Hematopoietic multipotent progenitor cell treated with erythropoietin and hydrocortisone succinate and interleukin-3 and kit ligand, for 6 days (in vitro differentiated cells): ENCODE measurements around the gene SCT.
A peak's percentile ranks its signal among the peaks of the same experiment; 100 is the strongest.

Source experiments
- DNase-seq: peaks from one replicate; pipeline ENCODE4 v3.0.0-alpha.2; 2015

The SCT gene

DNA sequence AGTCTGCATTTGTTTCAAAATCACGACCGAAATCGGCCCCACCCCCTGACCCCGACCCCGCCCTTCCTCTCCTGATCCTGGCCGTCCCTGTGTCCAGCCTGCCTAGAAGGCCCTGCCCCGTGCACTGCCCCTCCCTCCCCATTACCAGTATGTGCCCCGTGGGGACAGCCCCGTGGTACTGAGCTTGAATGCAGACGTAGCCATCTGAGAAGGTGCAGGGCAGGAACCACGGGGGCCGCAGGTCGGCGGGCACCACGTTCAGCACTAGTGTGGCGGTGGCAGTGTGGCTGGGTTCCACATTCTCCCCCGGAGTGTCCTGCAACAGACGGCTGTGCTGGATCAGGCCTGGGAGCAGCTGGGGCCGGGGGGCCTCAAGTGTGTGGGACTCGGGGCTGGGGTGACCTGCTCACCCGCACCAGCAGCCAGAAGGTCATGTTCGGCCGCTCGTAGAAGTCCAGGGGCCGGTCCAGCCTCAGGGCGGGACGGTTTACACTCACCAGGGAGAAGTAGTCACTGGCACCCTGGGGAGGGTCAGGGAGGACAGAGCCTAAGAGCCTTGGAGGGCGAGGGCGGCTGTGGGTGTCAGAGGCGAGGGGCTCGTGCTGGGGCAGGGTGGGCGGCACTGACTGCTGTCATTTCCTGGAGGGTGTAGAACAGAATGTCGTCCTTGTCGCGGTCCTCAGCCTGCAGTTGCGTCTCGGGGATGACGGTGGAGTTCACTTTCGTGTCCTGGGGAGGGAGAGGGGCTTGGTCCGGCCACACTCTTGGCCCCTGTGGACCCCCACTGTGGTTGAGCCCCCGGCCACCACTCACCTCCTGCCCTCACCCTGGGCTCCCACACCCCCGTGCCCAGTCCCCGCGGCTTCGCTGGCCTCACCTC, 5.8 kb downstream of the SCT start:
- DNase-seq = no peak

DNA sequence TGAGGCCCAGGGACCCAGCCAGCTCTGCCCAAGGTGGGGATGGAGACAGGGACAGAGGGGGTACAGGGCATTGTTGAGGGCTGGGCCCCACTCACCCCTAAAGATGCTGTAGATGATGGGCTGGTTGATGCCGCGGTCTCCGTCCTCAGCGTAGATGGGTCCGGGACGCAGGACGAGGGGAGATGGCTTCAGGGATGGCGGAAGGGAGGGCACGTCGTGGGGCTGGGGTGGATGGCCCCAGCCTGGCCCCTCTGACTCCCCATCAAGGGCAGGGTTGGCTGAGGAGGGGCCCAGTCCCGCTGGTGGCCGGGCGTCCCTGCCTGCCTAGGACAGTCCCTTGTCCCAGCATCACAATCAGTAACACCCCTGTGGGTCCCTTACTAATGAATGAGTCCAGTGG, 6.8 kb downstream of the SCT start:
- DNase-seq = no peak

DNA sequence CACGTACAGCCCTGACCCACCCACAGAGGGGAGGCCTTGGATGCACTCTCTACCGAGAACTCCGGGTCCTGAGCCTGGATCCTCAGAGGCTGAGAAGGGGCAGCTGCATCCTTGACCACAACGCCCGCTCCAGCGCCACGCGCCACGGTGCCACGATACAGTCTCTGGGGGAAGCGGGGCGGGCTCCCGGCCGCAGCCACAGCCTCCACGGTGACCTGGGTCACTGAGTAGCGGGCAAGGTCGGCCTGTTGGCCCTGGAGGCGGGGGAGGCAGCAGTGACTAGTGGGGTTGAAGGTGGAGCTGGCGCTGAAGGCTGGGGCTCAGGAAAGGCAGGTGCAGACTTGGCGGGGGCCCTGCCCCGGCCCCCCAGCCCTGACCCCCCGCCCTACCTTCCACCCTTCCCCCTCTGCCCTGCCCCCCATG, 7.3 kb downstream of the SCT start:
- no peak for DNase-seq

DNA sequence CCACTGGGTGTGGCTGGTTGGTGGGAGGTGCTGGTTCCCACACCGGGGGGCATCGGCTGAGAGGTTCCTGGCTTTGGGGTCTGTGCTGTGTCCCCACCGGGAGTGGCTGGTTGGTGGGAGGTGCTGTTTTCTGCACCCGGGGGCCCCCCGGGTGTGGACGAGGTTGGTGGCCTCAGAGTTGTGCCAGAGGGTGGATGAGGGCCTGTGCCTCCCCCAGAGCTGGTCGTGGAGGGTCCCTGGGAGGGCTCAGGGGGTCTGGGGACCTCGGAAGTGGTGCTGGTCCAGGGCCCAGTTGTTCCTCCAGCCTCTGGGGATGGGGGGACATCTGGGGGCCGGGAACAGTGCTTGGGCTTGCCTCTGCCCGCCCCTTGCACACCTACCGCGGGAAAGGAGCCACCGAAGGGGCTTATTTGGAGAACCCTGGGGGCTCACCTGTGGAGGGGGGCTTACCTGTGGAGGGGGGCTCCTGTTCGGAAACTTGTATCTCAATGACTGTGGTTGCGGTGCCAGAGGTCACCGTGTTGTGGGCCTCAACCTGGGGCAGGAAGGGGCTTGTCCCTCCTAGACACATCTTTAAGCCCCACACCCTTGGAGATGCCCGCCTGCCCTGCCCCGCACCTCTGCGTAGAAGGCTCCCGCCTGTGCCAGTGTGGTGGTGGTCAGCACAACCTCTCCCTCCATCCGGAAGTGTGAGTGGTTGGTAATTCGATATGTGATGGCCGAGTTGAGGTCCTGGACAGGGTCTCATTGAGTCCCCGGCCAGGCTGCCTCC, 7.9 kb downstream of the SCT start:
- DNase-seq = no peak

DNA sequence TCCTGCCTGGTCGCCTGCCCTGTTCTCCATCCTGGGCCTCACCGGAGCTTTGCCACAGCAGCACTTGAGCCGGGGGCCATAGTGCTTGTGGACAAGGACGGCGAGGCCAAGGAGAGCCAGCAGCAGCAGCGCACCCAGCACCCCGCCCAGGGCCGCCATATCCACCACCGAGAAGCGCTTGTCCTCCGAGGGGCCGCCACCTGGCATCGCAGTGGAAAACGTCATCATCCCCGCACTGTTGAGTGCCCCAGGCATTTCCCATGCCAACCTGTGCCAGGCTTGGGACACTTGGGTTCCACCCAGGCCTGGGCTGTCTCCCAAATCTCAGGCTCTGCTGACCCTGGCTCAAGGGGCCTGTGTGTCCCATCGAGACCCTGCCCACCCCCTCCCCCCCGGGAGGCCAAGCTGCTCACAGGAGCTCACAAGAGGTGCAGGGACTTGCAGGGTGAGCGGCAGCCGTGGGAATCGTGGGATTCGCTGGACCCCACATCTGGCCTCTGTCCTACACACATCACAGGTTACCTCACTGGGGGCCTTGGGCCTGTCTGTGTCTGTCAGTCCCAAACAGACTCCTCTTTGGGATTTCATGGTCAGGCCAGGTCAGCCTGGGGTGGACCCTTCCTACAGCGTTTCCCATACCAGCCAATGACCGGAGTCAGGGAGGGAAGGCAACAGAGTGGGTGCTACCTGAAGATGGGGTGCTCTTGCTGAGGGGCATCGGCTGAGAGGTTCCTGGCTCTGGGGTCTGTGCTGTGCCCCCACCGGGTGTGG, 8.9 kb downstream of the SCT start:
- DNase-seq = no peak

DNA sequence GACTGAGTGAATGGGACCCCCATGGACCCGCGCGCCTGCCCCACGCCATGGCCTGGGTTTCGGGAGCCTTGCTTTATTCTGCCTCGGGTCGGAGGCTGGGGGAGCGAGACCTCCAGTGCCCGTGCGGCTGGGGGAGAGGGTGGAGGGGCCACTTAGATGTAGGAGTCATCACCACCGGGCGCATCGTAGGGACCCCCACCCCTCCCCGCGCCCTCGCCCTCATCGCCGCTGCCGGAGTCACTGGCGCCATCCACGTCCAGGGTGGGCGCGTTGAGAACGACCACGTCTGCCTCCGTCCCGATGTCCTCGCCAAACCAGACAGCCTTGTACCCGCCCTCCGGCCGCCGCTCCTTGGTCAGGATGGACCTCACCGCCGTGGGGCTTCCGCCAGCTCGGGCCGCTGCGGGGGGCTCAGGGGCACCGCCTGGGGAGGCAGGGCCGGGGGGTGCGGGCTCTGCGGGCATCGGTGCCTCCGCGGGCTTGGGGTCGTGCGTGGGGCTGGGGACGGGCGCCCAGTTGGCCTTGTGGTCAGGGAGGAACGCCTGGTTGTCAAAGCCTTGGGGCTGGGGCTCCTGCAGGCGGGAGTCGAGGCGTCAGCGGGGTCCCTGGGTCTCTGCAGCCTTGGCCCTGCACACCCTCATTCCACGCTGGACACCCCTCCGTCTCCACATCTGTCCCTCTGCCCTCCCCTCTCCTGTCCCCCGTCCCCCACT, 9.6 kb downstream of the SCT start:
- DNase-seq = no peak

DNA sequence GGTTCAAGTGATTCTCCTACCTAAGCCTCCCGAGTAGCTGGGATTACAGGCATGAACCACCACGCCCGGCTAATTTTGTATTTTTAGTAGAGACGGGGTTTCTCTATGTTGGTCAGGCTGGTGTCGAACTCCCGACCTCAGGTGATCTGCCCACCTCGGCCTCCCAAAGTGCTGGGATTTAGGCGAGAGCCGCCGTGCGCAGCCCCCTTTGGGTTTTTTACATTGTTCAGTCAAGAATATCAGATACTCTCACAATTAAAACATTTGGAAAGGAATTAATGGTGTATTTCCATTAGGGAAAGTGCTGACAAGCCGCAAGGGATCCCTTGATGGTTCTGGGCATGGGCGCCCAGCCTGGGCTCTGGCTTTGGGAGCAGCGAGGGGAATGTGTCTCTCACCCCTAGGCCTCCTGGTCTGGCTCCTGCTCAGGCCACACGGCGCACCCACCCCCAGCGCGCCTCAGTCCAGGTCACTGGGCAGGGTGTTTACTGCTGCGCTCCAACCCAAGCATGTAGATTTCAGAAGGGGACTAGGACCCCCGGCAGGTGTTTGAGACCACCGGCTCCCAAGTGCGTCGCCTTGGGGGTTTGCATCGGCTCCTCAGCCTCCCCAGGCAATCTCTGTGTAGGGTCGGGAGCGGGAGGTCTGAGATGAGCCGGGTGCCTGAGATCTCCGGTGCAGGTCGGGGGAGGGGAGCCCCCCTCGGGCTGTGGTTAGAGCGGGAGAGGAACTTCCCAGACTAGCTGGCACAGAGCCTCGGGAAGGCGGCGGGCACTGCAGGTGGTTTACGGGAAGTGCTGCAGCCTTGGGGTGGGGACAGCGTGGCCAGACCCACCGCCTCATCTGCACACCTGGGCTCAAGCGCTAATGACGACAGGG, 10.4 kb downstream of the SCT start:
- no peak for DNase-seq

DNA sequence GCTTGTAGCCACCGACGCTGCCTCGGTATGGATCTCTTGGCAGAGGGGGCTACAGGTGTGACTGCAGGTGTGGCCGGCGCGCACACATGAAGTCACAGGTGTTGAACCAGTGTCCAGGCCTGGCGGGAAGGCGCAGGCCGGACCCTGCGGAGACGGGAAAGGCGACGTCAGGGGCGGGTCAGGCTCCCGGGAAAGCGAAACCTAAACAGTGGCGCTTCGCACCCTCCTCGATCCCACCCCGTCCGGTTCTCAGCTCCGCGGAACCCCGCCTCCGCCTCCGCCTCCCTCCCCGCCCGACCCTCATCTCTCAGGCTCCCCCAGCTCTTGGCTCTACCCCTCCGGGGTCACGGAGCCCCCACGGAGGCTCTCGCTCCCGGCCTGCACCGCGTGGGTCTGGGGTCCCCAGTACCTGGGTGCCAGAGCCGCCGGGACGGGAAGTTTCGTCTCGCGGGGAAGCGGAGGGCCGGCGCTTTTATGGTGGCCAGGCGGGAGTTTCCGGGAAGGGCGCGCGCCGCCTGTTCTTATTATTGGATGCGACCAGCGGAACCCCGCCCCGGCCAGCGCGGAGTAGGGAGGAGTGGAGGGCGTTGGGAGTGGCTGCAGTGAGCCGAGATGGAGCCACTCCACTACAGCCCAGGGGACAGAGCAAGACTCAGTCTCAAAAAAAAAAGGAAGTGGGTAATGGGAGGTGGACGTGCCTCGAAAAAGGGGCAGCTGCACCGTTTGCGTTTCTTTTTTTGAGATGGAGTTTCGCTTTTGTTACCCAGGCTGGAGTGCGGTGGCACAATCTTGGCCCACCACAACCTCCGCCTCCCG, 11.3 kb downstream of the SCT start, which contains the start of gene IRF7:
Gene IRF7, minus strand, starts transcription at position 447 of the 816 bp plus-strand sequence. CDS start 586 bp downstream, outside the sequence.
- peak; percentile 98 for DNase-seq

DNA sequence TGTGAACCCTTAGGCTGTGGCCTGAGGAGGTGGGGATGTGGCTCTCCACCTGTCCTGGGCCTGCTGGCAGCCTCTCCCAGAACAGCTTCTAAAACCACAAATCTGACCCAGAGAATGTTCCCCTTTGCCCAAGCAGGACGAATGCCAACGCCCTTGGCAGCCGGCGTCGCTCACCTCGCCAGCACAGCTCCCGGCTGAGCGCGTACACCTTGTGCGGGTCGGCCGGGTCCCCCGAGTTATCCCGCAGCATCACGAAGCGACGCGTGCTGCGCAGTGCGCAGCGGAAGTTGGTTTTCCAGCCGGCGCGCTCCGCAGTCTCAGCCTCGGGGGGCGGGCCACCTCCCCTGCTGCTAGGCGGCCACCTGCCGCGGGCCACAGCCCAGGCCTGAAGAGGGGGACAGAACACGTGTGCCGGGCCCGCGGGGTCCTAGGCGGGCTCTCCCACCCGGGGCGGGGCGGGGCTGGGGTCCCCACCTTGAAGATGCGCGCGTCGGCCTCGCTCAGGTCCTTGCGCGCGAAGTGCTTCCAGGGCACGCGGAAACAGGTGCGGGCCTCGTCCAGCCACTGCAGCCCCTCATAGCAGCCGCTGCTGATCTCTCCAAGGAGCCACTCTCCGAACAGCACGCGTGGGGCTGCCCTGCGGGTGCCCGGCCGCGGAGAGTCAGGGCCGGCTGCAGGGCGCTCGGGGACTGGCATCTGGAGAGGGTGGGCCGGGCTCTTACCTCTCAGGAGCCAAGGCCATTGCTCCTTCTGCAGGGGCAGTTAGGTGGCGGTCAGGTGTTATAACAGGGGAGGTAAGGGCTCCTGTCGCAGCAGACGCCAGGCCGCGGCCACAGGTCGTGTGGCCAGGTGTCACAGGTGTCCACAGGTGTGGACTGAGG, 12.1 kb downstream of the SCT start:
- DNase-seq = peak; percentile 14

DNA sequence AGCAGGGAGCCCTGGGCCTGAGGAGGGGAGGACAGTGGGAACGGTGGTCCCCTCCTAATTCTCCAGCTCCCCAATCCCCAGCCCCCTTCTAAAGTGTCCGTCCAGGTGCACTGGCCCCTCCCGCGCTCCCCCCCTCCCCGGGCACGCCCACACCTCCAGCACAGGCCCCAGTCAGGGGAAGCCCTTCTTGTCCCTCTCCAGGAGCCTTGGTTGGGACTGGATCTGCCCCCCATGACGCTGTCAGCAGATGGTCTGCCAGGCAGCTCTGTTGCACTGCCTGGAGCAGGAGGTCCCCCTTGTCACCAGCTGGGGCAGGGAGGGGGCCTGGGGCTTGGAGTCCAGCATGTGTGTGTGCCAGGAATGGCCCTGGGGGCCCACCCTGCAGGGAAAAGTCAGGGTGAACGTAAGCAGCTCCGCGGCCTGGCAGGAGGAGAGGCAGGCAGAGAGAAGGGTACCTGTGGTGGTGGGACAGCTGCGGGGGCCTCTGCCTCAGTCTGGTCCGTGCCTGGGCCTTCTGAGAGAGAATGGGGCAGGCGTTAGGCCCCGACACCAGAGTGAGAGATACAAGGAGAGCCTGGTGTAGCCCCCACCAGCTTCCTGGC, 12.9 kb downstream of the SCT start:
- DNase-seq = no peak

DNA sequence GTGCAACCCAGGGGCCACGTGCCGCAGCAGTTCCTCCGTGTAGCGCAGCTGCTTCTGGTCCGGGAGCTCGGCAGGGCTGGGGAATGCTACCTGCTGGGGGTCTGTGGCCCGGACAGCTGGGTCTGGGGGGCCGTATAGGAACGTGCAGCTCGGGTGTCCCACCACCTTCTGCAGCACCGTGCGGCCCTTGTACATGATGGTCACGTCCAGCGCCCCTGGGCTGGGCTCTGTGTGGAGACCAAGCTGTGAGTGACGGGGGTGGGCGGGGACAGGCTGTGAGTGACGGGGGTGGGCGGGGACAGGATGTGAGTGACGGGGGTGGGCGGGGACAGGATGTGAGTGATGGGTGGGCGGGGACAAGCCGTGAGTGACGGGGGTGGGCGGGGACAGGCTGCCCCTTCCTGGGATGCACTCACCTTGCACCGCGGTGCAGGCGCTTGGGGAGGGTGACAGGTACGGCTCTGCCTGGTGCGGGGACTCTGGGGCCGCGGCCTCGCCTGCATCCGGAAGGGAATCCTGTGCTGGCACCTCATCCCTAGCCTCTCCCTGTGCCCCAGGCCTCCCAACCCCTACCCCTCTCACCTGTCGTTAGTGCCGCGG, 13.5 kb downstream of the SCT start:
- DNase-seq = peak; percentile 87

DNA sequence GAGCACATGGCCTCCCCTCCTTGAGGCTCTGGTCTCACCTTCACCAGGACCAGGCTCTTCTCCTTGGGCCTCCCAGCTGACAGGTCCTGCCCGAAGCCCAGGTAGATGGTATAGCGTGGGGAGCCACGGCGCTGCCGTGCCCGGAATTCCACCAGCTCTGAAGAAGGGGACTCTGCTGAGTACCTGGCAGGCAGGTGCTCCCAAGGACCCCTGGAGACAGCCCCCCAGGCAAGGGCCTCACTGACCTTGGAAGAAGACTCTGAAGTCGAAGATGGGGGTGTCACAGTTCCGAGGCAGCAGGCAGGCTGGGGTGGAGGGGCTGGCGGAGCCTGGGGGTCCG, 14.1 kb downstream of the SCT start:
- DNase-seq = no peak

DNA sequence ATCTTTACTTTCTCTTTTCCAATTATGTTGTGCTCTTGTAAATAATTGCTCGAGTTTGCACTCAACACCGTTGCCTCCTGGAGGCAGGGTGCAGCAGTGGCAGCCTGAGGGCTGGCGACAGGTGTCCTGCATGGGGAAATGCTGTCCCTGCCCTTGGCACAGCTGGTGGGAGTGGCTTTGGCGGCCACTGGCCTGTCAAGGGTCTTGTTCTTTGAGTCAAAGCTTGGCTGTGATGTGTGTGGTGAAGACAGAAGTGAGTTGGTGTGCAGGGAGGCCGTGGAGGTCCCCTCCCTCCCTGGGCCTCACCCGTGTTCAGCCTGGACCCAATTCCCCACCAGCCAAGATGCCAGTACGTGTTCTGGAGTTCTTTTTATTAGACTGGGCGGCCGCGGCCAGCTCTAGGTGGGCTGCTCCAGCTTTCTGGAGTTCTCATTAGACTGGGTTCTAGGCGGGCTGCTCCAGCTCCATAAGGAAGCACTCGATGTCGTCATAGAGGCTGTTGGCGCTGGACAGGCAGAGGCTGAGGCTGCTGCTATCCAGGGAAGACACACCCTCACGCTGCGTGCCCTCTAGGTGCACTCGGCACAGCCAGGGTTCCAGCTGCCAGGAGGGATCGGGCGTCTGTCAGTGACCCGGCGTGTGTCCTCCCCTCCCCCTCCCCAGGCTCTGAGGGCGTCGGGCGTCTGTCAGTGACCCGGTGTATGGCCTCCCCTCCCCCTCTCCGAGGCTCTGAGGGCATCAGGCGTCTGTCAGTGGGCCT, 14.6 kb downstream of the SCT start:
- DNase-seq = peak; percentile 65

DNA sequence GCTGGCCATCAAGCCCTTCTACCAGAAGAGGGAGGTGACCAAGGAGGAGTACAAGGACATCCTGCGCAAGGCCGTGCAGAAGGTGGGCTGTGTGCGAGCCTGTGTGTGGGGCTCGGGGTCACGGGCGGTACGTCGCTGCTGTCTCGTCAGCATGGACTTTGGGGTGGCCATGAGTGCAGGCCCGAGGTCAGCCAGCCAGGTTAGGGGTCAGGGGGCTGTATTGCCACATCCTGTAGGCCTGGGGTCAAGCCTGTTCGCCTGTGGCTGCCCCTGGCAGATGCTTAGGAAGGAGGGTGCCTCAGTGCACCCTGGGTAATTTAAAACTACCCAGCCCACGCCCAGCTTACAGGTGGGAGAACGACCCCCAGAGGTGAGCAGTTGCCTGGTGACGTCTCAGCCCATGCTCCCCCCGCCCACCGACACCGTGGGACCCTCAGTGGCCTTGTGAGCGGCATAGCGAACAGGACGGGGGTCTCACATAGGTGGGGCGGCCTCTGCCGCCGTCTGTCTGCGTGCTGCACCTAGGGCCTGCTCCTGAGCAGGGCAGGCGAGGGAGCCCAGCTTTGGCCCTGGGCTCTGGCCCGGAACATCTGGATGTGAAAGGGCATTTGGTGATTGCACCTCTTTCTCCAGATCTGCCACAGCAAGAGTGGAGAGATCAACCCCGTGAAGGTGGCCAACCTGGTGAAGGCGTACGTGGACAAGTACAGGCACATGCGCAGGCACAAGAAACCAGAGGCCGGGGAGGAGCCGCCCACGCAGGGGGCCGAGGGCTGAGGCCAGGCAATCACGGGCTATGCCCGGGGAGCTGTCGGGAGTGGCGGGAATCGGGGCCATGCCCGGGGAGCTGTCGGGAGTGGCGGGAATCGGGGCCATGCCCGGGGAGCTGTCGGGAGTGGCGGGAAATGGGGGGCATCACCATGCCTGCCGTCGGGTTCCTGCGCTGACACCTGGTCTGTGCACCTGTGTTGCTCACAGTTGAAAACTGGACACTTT, 15.7 kb downstream of the SCT start:
- no peak for DNase-seq

DNA sequence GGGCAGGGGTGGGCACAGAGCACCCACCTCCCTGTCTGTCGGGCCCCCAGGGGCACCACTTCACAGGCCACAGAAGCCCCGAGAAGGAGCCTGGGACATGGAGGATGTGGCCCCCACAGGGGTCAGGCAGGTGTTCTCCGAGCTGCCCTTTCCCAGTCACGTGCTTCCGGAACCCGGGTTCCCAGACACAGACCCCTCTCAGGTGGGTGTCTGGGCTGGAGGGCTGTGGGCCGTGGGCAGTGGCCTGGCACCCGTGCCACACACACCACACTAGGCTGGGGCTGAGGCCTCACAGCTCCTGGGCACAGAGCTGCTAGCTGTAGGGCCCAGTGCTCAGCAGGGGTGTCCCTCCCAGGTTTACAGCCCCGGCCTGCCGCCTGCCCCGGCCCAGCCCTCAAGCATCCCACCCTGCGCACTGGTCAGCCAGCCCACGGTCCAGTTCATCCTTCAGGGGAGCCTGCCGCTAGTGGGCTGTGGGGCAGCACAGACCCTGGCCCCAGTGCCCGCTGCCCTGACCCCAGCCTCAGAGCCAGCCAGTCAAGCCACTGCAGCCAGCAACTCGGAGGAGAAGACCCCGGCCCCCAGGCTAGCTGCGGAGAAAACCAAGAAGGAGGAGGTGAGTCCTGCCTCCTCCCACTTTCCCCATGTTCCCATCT, 16.7 kb downstream of the SCT start:
- no peak for DNase-seq

DNA sequence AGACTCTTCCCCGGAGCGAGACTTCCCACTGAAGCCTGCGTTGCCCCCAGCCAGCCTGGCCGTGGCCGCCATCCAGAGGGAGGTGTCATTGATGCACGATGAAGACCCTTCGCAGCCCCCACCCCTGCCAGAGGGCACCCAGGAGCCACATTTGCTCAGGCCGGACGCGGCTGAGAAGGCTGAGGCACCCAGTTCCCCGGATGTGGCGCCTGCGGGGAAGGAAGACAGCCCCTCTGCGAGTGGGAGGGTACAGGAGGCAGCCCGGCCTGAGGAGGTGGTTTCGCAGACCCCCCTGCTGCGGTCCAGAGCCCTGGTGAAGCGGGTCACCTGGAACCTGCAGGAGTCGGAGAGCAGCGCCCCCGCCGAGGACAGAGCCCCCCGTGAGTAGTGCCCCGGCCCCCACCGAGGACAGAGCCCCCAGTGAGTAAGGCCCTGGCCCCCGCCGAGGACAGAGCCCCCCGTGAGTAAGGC, 17.6 kb downstream of the SCT start:
- DNase-seq = no peak
